ENCODE results near the gene DLG1.

Gene DLG1

DNA sequence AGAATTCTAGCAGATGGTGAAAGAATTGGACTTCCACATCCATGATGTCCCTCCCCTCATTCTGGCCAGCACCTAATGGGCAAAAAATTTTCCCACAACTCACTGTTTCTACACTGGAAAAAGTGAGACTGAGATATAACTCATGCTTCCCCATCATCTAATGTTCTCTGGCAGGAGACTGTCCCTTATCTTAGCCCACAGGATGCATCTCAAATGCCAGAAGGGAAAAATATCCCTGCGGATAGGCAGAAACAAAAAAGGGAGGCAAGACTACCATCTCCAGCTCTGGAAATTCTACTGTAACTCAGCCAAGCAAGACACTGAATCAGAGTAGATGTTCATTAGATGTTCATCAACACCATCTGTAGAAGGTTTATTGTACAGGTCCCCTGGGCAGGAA lies 58.6 kb downstream of the DLG1 start:
- no peak for DNase-seq

GRCh38 chr3:197238842-197239241 lies 59.6 kb downstream of the DLG1 start:
- no peak for DNase-seq

GRCh38 chr3:197237897-197238296 lies 60.5 kb downstream of the DLG1 start:
- no peak for DNase-seq

DNA sequence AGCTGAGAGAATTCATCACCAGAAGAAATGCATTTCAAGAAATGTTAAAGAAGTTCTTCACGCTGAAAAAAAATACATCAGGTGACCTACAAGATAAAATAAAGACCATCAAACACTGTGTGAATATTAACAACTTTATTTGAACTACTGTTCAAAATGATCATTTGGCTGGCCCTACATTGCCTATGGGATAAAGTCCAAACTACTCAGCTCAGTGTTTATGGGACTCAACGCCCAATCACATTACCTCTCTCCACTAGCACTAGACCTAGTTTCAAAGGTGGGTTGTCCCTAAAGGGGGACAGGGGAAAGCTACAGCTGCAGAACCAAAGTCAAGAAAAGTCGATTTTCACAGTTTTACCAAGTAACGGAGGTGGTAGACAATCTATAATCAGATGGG lies 62.0 kb downstream of the DLG1 start:
- DNase-seq = no peak

- DNase-seq = no peak
These were observed 63.2 kb downstream of the DLG1 start for GRCh38 chr3:197234947-197235914.

DNA sequence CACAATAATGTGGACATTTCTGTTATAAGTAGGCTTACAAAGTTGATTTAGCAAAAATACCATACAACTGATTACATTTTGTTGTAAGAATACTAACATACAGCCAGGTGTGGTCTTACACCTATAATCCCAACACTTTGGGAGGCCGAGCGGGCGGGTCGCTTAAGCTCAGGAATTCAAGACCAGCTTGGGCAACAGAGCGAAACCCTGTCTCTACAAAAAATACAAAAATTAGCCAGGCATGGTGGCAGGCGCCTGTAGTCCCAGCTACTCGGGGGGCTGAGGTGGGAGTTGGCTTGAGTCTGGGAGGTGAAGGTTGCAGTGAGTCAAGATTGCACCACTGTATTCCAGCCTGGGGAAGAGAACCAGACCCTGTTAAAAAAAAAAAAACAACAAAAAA lies 67.1 kb downstream of the DLG1 start:
- DNase-seq = no peak

GRCh38 chr3:197229836-197230235 lies 68.6 kb downstream of the DLG1 start:
- no peak for DNase-seq

DNA sequence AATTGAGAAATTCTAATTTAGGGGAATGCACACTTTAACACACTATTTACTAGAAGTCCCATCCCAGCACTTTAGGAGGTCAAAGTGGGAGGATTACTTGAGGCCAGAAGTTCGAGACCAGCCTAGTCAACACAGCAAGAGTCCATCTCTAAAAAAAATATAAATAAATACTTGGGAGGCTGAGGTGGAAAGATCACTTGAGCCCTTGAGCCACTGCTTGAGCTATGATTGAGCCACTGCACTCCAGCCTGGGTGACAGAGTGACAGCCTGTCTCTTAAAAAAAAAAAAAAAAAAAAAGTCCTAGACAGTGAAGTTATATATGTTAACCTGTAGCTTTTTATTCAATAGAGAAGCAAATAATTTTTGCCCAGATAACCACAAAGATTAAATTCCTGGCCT lies 69.2 kb downstream of the DLG1 start:
- no peak for DNase-seq

DNA sequence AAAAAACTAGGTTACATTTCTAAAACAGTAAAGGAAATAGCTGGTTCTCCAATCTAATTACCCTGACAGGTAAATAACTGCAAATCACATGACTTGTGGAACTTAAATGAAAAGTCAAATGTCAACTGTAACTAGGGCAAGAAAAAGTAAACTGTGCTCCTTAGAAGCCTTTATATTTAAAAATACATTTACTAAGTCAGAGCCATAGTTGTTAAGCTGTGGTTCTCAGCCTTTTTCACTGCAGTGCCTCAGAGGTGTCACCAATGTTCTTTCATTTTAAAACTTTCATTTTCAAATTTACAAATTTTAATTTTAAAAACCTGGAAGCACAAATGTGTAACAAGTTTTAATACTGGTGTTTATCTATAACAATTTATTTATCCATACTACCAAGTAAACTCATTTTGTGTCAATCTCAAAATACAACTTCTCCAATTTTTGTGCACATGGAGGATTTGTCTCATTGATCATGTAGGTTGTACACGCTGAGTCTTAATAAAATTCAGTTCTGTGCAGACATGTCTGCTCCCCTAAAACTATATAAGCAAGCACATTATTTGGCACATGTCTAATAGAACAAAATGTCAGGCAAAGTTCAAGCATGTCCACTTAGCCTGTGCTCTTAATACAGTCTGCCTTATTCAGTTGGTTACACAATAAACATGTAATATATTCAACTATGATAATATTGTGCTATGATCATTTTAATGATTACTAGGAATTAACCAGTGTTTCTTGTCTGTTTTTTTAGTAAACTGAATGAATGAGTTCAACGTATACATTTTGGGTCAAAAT lies 70.4 kb downstream of the DLG1 start:
- DNase-seq = no peak

DNA sequence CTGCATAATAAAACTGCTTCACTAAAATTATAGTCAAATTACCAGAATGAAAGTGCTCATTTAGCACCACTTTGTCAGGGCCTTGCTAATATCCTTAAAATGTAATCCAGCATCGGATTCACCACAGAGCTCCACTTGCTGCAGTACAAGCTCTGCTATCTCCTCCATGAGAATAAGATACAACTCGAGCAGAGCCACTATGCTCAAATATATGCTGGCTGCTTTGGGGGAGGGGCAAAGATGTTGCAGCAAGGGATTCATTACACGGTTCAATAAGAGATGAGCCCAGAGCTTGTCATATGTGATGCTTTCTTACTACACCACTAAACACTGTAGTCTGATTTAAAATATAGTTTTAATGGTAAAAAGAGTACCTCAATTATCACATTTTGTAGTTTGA lies 72.2 kb downstream of the DLG1 start:
- no peak for DNase-seq

GRCh38 chr3:197225579-197225978 lies 72.8 kb downstream of the DLG1 start:
- no peak for DNase-seq

GRCh38 chr3:197224034-197224444 lies 74.4 kb downstream of the DLG1 start:
- DNase-seq = peak; percentile 45

- DNase-seq = no peak
These were observed 75.5 kb downstream of the DLG1 start for GRCh38 chr3:197222937-197223370.

GRCh38 chr3:197219619-197220018 lies 78.8 kb downstream of the DLG1 start:
- DNase-seq = no peak

DNA sequence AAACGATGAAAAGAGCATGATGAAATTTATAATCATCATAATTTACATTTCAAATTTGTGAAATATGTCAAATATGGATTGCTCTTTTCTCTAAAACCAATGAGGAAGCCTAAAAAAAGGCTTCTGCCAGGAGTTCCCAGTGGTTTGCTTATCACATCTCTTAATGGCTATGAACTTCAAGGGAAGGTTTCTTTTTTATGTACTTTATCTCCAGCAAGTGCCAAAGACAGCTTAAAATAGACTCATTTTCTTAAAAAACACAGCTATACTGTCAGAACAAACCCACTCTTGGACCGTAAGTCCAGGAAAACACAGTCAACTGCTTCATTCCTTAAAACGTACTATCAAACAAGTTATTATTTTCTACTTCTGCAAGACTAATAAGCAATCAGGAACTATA lies 80.2 kb downstream of the DLG1 start:
- no peak for DNase-seq

- DNase-seq = no peak
These were observed 81.5 kb downstream of the DLG1 start for GRCh38 chr3:197216914-197217313.

GRCh38 chr3:197216169-197216860 lies 82.1 kb downstream of the DLG1 start:
- DNase-seq = no peak

- no peak for DNase-seq
These were observed 86.1 kb downstream of the DLG1 start for GRCh38 chr3:197212290-197212689.

DNA sequence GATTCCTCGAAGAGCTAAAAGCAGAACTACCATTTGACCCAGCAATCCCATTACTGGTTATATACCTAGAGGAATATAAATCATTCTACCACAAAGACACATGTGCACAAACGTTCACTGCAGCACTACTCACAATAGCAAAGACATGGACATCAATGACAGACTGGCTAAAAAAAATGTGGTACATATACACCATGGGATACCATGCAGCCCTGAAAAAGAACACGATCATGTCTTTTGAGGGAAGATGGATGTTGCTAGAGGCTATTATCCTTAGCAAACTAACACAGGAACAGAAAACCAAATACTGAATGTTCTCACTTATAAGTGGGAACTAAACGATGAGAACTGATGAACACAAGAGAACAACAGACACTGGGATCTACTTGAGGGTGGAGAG lies 86.7 kb downstream of the DLG1 start:
- DNase-seq = peak; percentile 7

DNA sequence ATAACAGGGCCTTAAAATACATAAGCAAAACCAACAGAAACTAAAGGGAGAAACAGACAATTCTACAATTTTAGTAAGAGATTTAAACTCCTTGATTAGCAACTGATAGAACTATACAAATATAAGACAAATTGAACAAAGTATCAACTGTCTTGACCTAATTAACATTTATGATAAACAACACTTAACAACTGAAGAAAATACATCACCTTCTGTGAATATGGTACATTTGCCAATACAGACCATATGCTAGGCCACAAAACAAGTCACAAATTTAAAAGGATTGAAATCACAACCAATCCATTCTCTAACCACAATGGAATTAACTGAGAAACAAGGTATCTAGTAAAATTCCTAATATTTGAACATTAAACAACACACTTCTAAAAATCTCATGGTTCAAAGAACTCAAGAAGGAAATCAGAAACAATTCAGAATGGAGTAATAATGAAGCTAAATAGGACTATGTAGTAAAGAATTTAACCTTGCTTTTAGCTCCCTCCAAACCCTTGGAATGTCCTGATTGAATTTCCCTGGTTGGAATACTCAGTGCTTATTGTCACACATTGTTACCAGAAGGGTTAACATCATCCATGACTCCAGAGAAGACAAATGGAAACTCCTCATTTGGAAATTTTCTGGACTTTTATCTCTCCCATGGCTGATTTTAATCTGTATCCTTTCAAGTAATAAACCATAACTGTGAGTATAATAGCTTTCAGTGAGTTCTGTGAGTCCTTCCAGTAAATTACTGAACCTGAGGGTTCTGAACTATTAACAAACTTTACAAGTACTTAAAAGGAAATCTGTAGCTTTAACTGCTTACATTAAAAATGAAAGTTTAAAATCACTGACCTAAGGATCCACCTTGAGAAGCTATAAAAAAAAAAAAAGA lies 88.8 kb downstream of the DLG1 start:
- no peak for DNase-seq

- DNase-seq = no peak
These were observed 91.5 kb downstream of the DLG1 start for GRCh38 chr3:197206913-197207312.

GRCh38 chr3:197205675-197206074 lies 92.7 kb downstream of the DLG1 start:
- DNase-seq = peak; percentile 28
